Fibroblast of skin of right biceps (primary cell): ENCODE results near the gene NPHP3.
"Not testable (repeated sequence)": the region's sequence is repeated elsewhere in the genome, so short reads cannot be mapped to it uniquely, and the experiment has no call there.

ENCODE experiments used
- DNase-seq: peaks from one replicate; pipeline ENCODE4 v3.0.0-alpha.2; 2013

The NPHP3 gene

GRCh38 chr3:132641427-132641826 lies 80.8 kb downstream of the NPHP3 start:
- not testable (repeated sequence) for DNase-seq

- DNase-seq, result no peak
Measured at GRCh38 chr3:132638706-132639105, 83.5 kb downstream of the NPHP3 start.

- DNase-seq, result peak; percentile 43
Measured at GRCh38 chr3:132637590-132637989, 84.6 kb downstream of the NPHP3 start.

GRCh38 chr3:132635052-132635451 lies 87.2 kb downstream of the NPHP3 start:
- DNase-seq, result no peak
